ENCODE measurements around the gene FOXA1.

GRCh38 chr14:37571391-37571790, 23.7 kb downstream of the FOXA1 start:
- no peak for TF ChIP-seq CTCF (IDR thresholded peaks at IDR 0.05)
- TF ChIP-seq POLR2A (IDR thresholded peaks at IDR 0.05) = no peak
